GM23338 (cell line): ENCODE measurements around the gene SRM. TPM values are rescaled to one million over a fixed set of nuclear protein-coding genes. Genes with fewer than 3 reads are reported as not detected.

Source experiments
- ATAC-seq: fragments of 200-7000 bp; cut with Tn5 transposase; 3 replicates; pipeline ENCODE4 v1.9.1; 2020
- DNase-seq: peaks from one replicate; pipeline ENCODE4 v3.0.0-alpha.2; 2015; ENCODE audit warnings: low spot score
- H2AFZ ChIP-seq: fragments of 200-600 bp; sonication (generic); 2 replicates; pipeline ENCODE4 v1.8.0; 2016; ENCODE audit warnings: antibody characterized with exemption, mild to moderate bottlenecking, moderate library complexity
- H3F3A ChIP-seq: fragments of 200-600 bp; sonication (generic); replicated peaks from 2 replicates; pipeline ENCODE4 v1.8.0; 2017; ENCODE audit warnings: antibody characterized with exemption, mixed run types, low read depth
- H3K27ac ChIP-seq: fragments of 200-600 bp; sonication (generic); 2 replicates; pipeline ENCODE4 v1.6.1; 2016; ENCODE audit warnings: low read depth
- H3K27me3 ChIP-seq: fragments of 200-600 bp; sonication (generic); 2 replicates; pipeline ENCODE4 v1.8.0; 2016; ENCODE audit warnings: mild to moderate bottlenecking, mixed run types, moderate library complexity; ENCODE audit not compliant: insufficient read depth
- H3K36me3 ChIP-seq: fragments of 200-600 bp; sonication (generic); 2 replicates; pipeline ENCODE4 v1.8.0; 2016; ENCODE audit warnings: mild to moderate bottlenecking; ENCODE audit not compliant: insufficient read depth
- H3K4me1 ChIP-seq: fragments of 200-600 bp; sonication (generic); 2 replicates; pipeline ENCODE4 v1.8.0; 2016; ENCODE audit warnings: mild to moderate bottlenecking, moderate library complexity; ENCODE audit not compliant: insufficient read depth
- H3K4me2 ChIP-seq: fragments of 200-600 bp; sonication (generic); 2 replicates; pipeline ENCODE4 v1.7.1; 2017; ENCODE audit warnings: mixed run types
- H3K4me3 ChIP-seq: fragments of 200-600 bp; sonication (generic); 2 replicates; pipeline ENCODE4 v1.6.1; 2016; ENCODE audit warnings: mixed run types
- H3K79me2 ChIP-seq: fragments of 200-600 bp; sonication (generic); replicated peaks from 2 replicates; pipeline ENCODE4 v1.8.0; 2017; ENCODE audit warnings: mild to moderate bottlenecking; ENCODE audit not compliant: insufficient read depth
- H3K9me2 ChIP-seq: fragments of 200-600 bp; sonication (generic); 2 replicates; pipeline ENCODE4 v1.8.0; 2017; ENCODE audit not compliant: insufficient read depth
- H4K20me1 ChIP-seq: fragments of 200-600 bp; sonication (generic); replicated peaks from 2 replicates; pipeline ENCODE4 v1.8.0; 2017; ENCODE audit warnings: mild to moderate bottlenecking; ENCODE audit not compliant: insufficient read depth
- H3K27ac Mint-ChIP-seq: 2 replicates; pipeline ENCODE4 v1.8.0; 2020; ENCODE audit warnings: inconsistent platforms, mild to moderate bottlenecking, moderate library complexity, mixed read lengths
- H3K27me3 Mint-ChIP-seq: 3 replicates; pipeline ENCODE4 v1.8.0; 2022; ENCODE audit warnings: low read depth, mild to moderate bottlenecking, moderate library complexity, mixed read lengths, inconsistent platforms; ENCODE audit not compliant: insufficient read depth, poor library complexity
- H3K36me3 Mint-ChIP-seq: 3 replicates; pipeline ENCODE4 v1.8.0; 2021; ENCODE audit warnings: low read depth, mild to moderate bottlenecking, inconsistent platforms, moderate library complexity, mixed read lengths
- H3K4me1 Mint-ChIP-seq: 3 replicates; pipeline ENCODE4 v1.8.0; 2020; ENCODE audit warnings: mild to moderate bottlenecking, inconsistent platforms, mixed read lengths
- H3K4me3 Mint-ChIP-seq: 3 replicates; pipeline ENCODE4 v1.8.0; 2021; ENCODE audit warnings: moderate library complexity, mild to moderate bottlenecking, inconsistent platforms, mixed read lengths
- H3K9me3 Mint-ChIP-seq: 3 replicates; pipeline ENCODE4 v1.8.0; 2020; ENCODE audit warnings: moderate library complexity, mild to moderate bottlenecking, inconsistent platforms, mixed read lengths
- CREB1 ChIP-seq: fragments of 250-450 bp; sonication (Bioruptor Pico); IDR thresholded peaks from 2 replicates; pipeline ENCODE4 v1.5.0; 2020; ENCODE audit warnings: low read depth, mild to moderate bottlenecking, moderate library complexity
- EZH2 ChIP-seq: fragments of 200-600 bp; sonication (generic); IDR thresholded peaks from one replicate; pipeline ENCODE4 v1.8.0; 2017; ENCODE audit warnings: antibody characterized with exemption, mild to moderate bottlenecking, low read depth; ENCODE audit not compliant: unreplicated experiment
- EZH2phosphoT487 ChIP-seq: fragments of 200-600 bp; sonication (generic); IDR thresholded peaks from one replicate; pipeline ENCODE4 v1.8.1; 2018; ENCODE audit warnings: antibody characterized with exemption; ENCODE audit not compliant: unreplicated experiment
- JUNB ChIP-seq: IDR thresholded peaks from one replicate; pipeline ENCODE4 v1.6.1; 2016; ENCODE audit warnings: antibody characterized with exemption; ENCODE audit not compliant: unreplicated experiment
- NANOG ChIP-seq: IDR thresholded peaks from 2 replicates; pipeline ENCODE4 v1.6.1; 2016; ENCODE audit warnings: antibody characterized with exemption, borderline replicate concordance
- POLR2AphosphoS5 ChIP-seq: IDR thresholded peaks from 2 replicates; pipeline ENCODE4 v1.6.1; 2016; ENCODE audit warnings: antibody characterized with exemption, low read depth
- STAT1 ChIP-seq: IDR thresholded peaks from one replicate; pipeline ENCODE4 v1.6.1; 2016; ENCODE audit warnings: antibody characterized with exemption; ENCODE audit not compliant: unreplicated experiment
- ZNF114 ChIP-seq: fragments of 250-450 bp; sonication (Bioruptor Pico); IDR thresholded peaks from 2 replicates; pipeline ENCODE4 v1.5.0; 2020; ENCODE audit warnings: mild to moderate bottlenecking, moderate library complexity
- ZNF331 ChIP-seq: fragments of 250-450 bp; sonication (Bioruptor Pico); IDR thresholded peaks from 2 replicates; pipeline ENCODE4 v1.5.0; 2020; ENCODE audit warnings: low read depth, mild to moderate bottlenecking, moderate library complexity
- polyA plus RNA-seq: library from polyadenylated mRNA; unstranded; fragments of >200 nt; fragmentation: Nextera tagmentation; extraction: Ambion mirVana; gene quantifications from 2 replicates; pipeline ENCODE4 v1.2.1, GENCODE V29; 2016
- total RNA-seq: library from RNA; depleted of rRNA; stranded (reverse); fragments of >200 nt; shearing (Covaris generic); gene quantifications from 2 replicates; pipeline ENCODE4 v1.2.3, GENCODE V29; 2014
- TF ChIP-seq, protein P1 (sequence below): fragments of 250-450 bp; sonication (Bioruptor Pico); IDR thresholded peaks from 2 replicates; pipeline ENCODE4 v1.5.0; 2020; ENCODE audit warnings: mild to moderate bottlenecking, moderate library complexity
- TF ChIP-seq, protein P2 (sequence below), 2 experiments: fragments of 200-600 bp in 1 of 2; sonication (generic) in 1 of 2; conservative IDR thresholded peaks; 2 replicates each; pipeline versions ENCODE4 v1.5.1 to v1.6.1; 2016 to 2017; ENCODE audit warnings: antibody characterized with exemption in 2 of 2, low read depth in 2 of 2, mild to moderate bottlenecking in 2 of 2, moderate library complexity in 1 of 2
- TF ChIP-seq, protein P3 (sequence below): IDR thresholded peaks from 2 replicates; pipeline ENCODE4 v1.6.1; 2016; ENCODE audit warnings: antibody characterized with exemption
- TF ChIP-seq, protein P4 (sequence below): IDR thresholded peaks from one replicate; pipeline ENCODE4 v1.6.1; 2018; ENCODE audit warnings: antibody characterized with exemption; ENCODE audit not compliant: unreplicated experiment

SRM gene
- total and polyA plus RNA-seq, 2 experiments from 2014 or later, result 170 to 253 TPM

DNA sequence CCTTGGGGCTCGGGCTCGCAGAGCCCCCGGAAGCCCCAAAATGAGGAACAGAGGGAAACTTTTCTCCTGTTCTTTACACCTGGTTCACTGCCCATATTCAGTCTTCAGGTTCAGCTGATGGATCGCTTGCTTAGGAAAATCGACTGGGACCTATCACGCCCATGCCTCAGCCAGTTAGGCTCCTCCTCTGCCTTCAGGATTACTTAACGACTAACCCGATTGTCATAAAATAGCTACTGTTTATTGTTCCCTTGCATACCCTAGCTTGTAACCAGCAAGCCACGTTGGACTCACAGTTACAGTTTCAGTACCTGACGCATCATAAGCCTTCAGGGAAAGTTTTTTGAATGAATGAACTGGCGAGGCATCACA lies 46.7 kb downstream of the SRM start:
- peaks cover 45% of the 10 kb centered on the region for H3K36me3 Mint-ChIP-seq
- H3K27ac Mint-ChIP-seq, result peak overlapping the region; percentile 79
- peaks cover 40% of the 10 kb centered on the region for H4K20me1 ChIP-seq
- peak overlapping the region; percentile 100 for H3K4me2 ChIP-seq
- H3K4me3 Mint-ChIP-seq, result peak overlapping the region; percentile 91
- peaks cover 2% of the 10 kb centered on the region for H3K27me3 Mint-ChIP-seq
- DNase-seq (no peak), ATAC-seq (peak; percentile 13)
- H3K79me2 ChIP-seq, result peaks cover 52% of the 10 kb centered on the region
- H3K4me1 ChIP-seq, result peaks cover 15% of the 10 kb centered on the region
- no peaks in the 10 kb centered on the region for H3K27me3 ChIP-seq
- H3K4me3 ChIP-seq, result peak overlapping the region; percentile 99
- H3K4me1 Mint-ChIP-seq, result peaks cover 16% of the 10 kb centered on the region
- H3F3A ChIP-seq, result peaks cover 24% of the 10 kb centered on the region
- H3K9me3 Mint-ChIP-seq, result no peaks in the 10 kb centered on the region
- H2AFZ ChIP-seq, result no peak overlapping the region
- 0 out of 2 replicates have a peak overlapping the region, but pooled peaks have one; percentile 30 for H3K27ac ChIP-seq
- TF ChIP-seq EZH2phosphoT487, result no peak
- TF ChIP-seq NANOG, result no peak
- no peak for TF ChIP-seq CREB1
- TF ChIP-seq ZNF331 (CRISPR knock-in tag), result no peak
- TF ChIP-seq, protein P1, sequence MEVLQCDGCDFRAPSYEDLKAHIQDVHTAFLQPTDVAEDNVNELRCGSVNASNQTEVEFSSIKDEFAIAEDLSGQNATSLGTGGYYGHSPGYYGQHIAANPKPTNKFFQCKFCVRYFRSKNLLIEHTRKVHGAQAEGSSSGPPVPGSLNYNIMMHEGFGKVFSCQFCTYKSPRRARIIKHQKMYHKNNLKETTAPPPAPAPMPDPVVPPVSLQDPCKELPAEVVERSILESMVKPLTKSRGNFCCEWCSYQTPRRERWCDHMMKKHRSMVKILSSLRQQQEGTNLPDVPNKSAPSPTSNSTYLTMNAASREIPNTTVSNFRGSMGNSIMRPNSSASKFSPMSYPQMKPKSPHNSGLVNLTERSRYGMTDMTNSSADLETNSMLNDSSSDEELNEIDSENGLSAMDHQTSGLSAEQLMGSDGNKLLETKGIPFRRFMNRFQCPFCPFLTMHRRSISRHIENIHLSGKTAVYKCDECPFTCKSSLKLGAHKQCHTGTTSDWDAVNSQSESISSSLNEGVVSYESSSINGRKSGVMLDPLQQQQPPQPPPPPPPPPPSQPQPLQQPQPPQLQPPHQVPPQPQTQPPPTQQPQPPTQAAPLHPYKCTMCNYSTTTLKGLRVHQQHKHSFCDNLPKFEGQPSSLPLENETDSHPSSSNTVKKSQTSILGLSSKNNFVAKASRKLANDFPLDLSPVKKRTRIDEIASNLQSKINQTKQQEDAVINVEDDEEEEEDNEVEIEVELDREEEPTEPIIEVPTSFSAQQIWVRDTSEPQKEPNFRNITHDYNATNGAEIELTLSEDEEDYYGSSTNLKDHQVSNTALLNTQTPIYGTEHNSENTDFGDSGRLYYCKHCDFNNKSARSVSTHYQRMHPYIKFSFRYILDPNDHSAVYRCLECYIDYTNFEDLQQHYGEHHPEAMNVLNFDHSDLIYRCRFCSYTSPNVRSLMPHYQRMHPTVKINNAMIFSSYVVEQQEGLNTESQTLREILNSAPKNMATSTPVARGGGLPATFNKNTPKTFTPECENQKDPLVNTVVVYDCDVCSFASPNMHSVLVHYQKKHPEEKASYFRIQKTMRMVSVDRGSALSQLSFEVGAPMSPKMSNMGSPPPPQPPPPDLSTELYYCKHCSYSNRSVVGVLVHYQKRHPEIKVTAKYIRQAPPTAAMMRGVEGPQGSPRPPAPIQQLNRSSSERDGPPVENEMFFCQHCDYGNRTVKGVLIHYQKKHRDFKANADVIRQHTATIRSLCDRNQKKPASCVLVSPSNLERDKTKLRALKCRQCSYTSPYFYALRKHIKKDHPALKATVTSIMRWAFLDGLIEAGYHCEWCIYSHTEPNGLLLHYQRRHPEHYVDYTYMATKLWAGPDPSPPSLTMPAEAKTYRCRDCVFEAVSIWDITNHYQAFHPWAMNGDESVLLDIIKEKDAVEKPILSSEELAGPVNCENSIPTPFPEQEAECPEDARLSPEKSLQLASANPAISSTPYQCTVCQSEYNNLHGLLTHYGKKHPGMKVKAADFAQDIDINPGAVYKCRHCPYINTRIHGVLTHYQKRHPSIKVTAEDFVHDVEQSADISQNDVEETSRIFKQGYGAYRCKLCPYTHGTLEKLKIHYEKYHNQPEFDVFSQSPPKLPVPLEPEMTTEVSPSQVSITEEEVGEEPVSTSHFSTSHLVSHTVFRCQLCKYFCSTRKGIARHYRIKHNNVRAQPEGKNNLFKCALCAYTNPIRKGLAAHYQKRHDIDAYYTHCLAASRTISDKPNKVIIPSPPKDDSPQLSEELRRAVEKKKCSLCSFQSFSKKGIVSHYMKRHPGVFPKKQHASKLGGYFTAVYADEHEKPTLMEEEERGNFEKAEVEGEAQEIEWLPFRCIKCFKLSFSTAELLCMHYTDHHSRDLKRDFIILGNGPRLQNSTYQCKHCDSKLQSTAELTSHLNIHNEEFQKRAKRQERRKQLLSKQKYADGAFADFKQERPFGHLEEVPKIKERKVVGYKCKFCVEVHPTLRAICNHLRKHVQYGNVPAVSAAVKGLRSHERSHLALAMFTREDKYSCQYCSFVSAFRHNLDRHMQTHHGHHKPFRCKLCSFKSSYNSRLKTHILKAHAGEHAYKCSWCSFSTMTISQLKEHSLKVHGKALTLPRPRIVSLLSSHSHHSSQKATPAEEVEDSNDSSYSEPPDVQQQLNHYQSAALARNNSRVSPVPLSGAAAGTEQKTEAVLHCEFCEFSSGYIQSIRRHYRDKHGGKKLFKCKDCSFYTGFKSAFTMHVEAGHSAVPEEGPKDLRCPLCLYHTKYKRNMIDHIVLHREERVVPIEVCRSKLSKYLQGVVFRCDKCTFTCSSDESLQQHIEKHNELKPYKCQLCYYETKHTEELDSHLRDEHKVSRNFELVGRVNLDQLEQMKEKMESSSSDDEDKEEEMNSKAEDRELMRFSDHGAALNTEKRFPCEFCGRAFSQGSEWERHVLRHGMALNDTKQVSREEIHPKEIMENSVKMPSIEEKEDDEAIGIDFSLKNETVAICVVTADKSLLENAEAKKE (CRISPR knock-in tag), result no peak
- TF ChIP-seq STAT1, result no peak
- no peak for TF ChIP-seq EZH2
- TF ChIP-seq, protein P2, sequence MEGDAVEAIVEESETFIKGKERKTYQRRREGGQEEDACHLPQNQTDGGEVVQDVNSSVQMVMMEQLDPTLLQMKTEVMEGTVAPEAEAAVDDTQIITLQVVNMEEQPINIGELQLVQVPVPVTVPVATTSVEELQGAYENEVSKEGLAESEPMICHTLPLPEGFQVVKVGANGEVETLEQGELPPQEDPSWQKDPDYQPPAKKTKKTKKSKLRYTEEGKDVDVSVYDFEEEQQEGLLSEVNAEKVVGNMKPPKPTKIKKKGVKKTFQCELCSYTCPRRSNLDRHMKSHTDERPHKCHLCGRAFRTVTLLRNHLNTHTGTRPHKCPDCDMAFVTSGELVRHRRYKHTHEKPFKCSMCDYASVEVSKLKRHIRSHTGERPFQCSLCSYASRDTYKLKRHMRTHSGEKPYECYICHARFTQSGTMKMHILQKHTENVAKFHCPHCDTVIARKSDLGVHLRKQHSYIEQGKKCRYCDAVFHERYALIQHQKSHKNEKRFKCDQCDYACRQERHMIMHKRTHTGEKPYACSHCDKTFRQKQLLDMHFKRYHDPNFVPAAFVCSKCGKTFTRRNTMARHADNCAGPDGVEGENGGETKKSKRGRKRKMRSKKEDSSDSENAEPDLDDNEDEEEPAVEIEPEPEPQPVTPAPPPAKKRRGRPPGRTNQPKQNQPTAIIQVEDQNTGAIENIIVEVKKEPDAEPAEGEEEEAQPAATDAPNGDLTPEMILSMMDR (conservative IDR thresholded peaks at IDR 0.05; ENCODE audit: low read depth in 2 of 2), result no peak
- TF ChIP-seq POLR2AphosphoS5, result no peak
- no peak for TF ChIP-seq ZNF114 (CRISPR knock-in tag)
- TF ChIP-seq, protein P3, sequence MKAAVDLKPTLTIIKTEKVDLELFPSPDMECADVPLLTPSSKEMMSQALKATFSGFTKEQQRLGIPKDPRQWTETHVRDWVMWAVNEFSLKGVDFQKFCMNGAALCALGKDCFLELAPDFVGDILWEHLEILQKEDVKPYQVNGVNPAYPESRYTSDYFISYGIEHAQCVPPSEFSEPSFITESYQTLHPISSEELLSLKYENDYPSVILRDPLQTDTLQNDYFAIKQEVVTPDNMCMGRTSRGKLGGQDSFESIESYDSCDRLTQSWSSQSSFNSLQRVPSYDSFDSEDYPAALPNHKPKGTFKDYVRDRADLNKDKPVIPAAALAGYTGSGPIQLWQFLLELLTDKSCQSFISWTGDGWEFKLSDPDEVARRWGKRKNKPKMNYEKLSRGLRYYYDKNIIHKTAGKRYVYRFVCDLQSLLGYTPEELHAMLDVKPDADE, result no peak
- TF ChIP-seq, protein P4, sequence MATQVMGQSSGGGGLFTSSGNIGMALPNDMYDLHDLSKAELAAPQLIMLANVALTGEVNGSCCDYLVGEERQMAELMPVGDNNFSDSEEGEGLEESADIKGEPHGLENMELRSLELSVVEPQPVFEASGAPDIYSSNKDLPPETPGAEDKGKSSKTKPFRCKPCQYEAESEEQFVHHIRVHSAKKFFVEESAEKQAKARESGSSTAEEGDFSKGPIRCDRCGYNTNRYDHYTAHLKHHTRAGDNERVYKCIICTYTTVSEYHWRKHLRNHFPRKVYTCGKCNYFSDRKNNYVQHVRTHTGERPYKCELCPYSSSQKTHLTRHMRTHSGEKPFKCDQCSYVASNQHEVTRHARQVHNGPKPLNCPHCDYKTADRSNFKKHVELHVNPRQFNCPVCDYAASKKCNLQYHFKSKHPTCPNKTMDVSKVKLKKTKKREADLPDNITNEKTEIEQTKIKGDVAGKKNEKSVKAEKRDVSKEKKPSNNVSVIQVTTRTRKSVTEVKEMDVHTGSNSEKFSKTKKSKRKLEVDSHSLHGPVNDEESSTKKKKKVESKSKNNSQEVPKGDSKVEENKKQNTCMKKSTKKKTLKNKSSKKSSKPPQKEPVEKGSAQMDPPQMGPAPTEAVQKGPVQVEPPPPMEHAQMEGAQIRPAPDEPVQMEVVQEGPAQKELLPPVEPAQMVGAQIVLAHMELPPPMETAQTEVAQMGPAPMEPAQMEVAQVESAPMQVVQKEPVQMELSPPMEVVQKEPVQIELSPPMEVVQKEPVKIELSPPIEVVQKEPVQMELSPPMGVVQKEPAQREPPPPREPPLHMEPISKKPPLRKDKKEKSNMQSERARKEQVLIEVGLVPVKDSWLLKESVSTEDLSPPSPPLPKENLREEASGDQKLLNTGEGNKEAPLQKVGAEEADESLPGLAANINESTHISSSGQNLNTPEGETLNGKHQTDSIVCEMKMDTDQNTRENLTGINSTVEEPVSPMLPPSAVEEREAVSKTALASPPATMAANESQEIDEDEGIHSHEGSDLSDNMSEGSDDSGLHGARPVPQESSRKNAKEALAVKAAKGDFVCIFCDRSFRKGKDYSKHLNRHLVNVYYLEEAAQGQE, result no peak
- no peak for TF ChIP-seq JUNB
- peaks cover 48% of the 10 kb centered on the region for H3K36me3 ChIP-seq
- no peaks in the 10 kb centered on the region for H3K9me2 ChIP-seq
